HTERT RPE-1 (cell line): ENCODE results near the gene LRP2BP.

ENCODE experiments used
- in situ Hi-C: fragments of 300-500 bp; cut with MboI; formaldehyde crosslinking; loops from 4 replicates; pipeline ENCODE4 v1.14.3; 2020; ENCODE audit warnings: low sequenced_read_pairs

LRP2BP gene

GRCh38 chr4:185395238-185395955 lies at the start of gene LRP2BP:
Gene LRP2BP (minus strand): TSS chr4:185395924. CDS start chr4:185378186, 17,738 bp downstream.
- in situ Hi-C loops, result no loop called here

GRCh38 chr4:185445209-185445608 lies 49.5 kb upstream of the LRP2BP start:
- in situ Hi-C loops, result no loop called here

- in situ Hi-C loops, result no loop called here
Measured at GRCh38 chr4:185441479-185441878, 45.8 kb upstream of the LRP2BP start.

- in situ Hi-C loops, result no loop called here
Measured at GRCh38 chr4:185437809-185438208, 42.1 kb upstream of the LRP2BP start.

- in situ Hi-C loops, result no loop called here
Measured at GRCh38 chr4:185435466-185435865, 39.7 kb upstream of the LRP2BP start.

DNA sequence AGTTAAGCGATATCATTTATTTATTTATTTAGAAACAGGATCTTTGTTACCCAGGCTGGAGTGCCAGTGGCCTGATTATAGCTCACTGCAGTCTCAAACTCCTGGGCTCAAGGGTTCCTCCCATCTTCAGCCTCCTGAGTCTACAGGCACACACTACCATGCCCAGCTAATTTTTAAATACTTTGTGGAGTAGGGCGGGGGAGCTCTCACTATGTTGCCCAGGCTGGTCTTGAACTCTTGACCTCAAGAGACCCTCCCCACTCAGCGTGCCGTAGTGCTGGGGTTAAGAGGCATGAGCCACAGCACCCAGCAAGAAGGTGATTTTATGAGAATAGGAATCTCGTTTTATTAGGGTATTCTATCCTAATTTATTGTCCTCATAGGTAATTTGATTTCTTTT lies 33.9 kb upstream of the LRP2BP start:
- in situ Hi-C loops, result no loop called here

GRCh38 chr4:185426960-185427688 lies 31.4 kb upstream of the LRP2BP start:
- in situ Hi-C loops, result no loop called here

DNA sequence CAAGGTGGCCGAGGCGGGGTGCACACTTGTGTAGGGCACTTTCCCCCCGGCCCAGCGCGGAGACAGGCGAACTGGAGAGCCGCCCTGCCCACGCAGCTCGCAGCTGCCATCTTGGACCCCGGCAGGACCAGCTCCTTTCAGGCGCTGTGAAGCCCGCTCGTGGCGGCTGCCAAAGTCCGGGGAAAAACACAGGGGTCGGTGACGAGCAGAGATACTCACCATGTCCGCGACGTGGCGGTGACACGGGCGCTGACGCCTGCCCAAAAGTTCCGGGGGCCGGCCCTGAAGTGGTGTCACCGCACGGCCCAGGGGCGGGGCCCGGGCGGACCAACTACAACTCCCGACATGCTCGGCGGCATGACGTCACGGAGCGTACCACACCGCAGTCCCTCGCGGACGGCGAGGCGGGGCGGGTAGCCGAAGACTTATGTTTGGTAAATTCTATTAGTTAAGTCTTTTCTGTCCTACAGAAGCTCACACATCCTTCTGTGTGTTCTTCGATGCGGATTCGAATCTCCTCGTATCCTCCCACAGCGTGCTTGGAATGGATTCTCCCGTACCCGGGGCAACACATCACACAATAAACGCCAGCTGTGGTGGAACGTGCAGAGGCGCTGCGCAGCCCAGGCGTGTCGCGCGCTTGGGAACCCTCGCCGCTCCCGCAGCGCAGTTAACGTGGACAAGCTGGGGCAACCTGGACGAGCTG lies 30.1 kb upstream of the LRP2BP start, which contains the start of gene UFSP2:
Gene UFSP2 (minus strand): TSS at position 318 of the 706 bp plus-strand sequence. CDS start 96 bp downstream, at position 222.
- in situ Hi-C loops, result no loop called here

GRCh38 chr4:185424905-185425646 lies 29.4 kb upstream of the LRP2BP start:
- in situ Hi-C loops, result no loop called here

DNA sequence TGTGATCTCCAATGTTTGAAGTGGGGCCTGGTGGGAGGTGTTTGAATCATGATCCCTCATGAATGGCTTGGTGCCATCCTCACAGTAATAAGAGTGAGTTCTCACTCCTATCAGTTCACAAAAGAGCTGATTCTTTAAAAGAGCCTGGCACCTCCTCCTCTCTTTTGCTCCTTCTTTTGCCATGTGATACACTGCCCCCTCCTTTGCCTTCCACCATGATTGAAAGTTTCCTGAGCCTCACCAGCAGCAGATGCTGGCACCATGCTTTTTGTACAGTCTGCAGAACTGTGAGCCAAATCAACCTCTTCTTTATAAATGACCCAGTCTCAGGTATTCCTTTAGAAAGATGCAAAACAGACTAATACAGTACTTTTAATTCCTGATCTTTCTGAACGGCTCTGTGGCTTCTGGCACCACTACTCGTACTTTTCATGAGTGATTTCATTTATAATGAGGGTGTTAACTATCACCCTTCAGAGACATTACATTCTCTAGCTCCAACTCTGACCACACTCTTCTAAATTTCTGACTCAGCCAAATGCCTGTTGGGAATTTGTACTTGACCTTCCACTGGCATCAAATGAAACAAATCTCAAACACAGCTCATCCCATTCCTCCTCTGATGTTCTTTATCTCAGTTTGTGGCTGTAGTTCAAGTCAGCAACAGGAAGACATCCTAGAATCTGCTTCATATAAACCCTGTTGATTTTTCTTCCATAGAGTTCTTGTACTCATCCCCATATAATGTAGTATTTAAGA lies 25.8 kb upstream of the LRP2BP start:
- in situ Hi-C loops, result no loop called here

DNA sequence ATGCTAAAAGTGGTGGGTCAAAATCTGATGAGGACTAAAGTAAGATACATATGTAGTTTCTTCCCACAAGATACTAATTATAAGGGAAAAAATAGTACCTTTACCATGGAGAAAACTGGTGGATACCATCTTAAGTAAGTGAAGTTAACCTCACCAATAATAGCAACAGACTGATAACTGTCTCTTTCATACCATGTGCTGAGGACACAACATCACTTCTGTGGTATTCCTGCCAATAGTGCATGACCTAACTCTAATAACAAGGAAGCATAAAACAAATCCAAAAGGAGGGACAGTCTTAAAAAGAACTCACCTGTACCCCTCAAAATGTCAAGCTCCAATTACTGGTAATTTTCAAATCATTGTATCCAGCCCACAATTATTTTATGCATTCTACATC lies 21.2 kb upstream of the LRP2BP start:
- in situ Hi-C loops, result no loop called here

DNA sequence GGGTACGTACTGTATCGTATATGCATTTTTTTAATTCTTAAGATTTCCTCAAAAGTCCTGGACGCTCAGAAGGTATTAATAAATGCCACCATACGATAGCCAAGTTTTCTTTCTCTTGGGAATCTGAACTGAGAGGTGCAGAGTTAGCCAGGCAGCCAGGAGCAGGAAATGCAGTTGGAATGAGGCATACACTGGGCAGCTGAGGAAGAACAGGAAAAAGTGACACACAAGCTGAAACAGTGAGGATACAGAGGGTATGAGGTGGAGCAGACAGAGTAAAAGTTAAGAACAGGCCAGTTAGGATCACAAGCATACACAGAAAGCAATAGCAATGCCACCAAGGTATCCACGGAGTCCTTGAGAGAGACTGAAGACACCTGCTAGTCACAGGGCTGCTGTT lies 16.7 kb upstream of the LRP2BP start:
- in situ Hi-C loops, result no loop called here

- in situ Hi-C loops, result no loop called here
Measured at GRCh38 chr4:185411849-185412248, 16.1 kb upstream of the LRP2BP start.

- in situ Hi-C loops, result no loop called here
Measured at GRCh38 chr4:185408432-185408831, 12.7 kb upstream of the LRP2BP start.

GRCh38 chr4:185405296-185405999 lies 9.7 kb upstream of the LRP2BP start:
- in situ Hi-C loops, result no loop called here

DNA sequence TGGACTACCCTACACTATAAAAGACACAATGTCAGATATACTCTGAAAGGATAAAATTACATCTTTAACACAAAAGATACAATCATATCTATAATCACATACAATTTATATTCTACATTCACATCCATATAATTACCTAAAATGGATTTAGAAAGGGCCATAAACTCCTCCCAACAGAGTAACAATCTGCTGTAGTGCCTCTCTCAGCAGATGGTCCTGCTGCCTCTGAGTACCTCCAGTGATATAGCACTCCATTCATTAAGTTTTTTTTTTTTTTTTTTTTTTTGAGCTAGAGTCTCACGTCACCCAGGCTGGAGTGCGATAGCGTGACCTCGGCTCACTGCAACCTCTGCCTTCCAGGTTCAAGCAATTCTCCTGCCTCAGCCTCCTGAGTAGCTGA lies 8.3 kb upstream of the LRP2BP start:
- in situ Hi-C loops, result no loop called here

DNA sequence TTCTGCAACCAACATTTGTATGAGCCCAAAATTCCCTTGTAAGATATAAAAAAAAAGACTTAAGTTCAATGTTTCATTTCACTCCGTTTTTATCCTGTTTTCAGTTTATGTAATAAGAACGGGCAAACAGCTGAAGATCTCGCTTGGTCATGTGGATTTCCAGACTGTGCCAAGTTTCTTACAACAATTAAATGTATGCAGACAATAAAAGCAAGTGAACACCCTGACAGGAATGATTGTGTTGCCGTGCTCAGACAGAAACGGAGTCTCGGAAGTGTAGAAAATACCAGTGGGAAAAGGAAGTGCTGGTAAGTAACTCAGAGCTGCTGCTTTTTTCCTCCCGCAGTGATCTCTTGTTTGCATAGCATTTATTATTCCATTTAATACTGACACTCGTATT lies 3.7 kb upstream of the LRP2BP start:
- in situ Hi-C loops, result no loop called here

GRCh38 chr4:185398618-185399017 lies 2.9 kb upstream of the LRP2BP start:
- in situ Hi-C loops, result no loop called here

DNA sequence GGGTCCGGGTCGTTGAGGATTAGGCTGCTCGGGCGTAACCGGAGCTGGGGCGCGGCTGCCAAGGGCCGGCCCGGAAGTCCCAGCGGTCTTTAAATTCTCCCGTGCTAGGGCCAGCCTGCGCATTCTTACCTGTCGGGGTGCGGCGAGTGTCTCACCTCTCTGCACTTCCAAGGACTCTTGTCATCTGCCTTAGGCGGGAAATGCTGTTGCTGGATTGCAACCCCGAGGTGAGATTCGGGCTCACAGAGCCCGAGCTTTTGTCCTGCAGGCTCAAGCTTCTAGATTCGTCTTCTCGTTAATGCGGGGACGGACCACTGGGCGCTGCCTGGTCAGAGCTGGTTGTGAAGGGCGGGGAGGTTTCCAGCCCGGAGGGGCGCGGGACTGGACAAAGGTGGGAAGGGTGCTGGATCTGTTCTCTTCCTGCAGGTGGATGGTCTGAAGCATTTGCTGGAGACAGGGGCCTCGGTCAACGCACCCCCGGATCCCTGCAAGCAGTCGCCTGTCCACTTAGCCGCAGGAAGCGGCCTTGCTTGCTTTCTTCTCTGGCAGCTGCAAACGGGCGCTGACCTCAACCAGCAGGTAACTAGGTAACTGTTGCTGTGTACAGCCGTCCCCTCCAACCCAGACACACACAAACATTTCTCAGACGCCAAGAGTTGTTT lies 1.1 kb upstream of the LRP2BP start, which contains the start of gene ANKRD37:
Gene ANKRD37 (plus strand): TSS at position 118 of the 662 bp plus-strand sequence. CDS start 83 bp downstream, at position 201.
- in situ Hi-C loops, result no loop called here
